ENCODE results near the gene CSMD2. TPM values are rescaled to one million over a fixed set of nuclear protein-coding genes. Genes with fewer than 3 reads are reported as not detected.

Gene CSMD2
- total and polyA plus RNA-seq, 4 experiments from 2014 or later: not detected

DNA sequence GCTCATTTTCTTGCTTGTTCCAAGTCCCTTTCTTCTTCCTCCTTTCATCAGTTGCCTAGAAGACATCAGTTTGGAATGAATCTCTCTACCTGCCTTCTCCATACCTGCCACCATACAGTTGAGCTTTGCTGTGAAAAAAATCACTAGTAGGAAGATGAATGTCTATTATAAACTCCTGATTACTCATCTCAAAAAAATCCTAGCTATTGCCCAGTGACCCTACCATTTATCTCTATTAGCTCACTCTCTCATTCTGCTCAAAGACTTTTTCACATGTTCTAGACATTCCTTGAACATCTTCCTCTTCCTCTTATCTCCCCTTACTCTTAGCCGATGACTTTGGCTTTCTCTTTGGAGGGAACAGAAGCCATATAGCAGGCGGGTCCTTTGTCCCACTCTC is 350.9 kb downstream of the CSMD2 start:
- no peak overlapping the region for H3K27ac ChIP-seq (ENCODE audit: low read depth, low read length)
- H3K27me3 Mint-ChIP-seq: peaks cover 7 to 12% of the 10 kb centered on the region in 2 donors
- intact Hi-C loops (cut with micrococcal nuclease): no loop called here
- ChIA-PET POLR2A (ENCODE audit: partially characterized antibody) (no interaction called here), CTCF (ENCODE audit: partially characterized antibody) (interaction anchor here (0.6 kb wide), 1 partner anchor 95 kb away, joined by 3 read pairs; no protein-coding TSS in a partner anchor)
- no peaks in the 10 kb centered on the region for H3K36me3 Mint-ChIP-seq
- no peak overlapping the region for H3K27ac Mint-ChIP-seq
- H3K4me1 ChIP-seq (ENCODE audit: insufficient read depth, low read length): no peaks in the 10 kb centered on the region
- H3K27me3 ChIP-seq (ENCODE audit: insufficient read depth, low read length): no peaks in the 10 kb centered on the region
- no peak overlapping the region for H3K4me3 Mint-ChIP-seq
- DNase-seq: no peak
- no peaks in the 10 kb centered on the region for H3K36me3 ChIP-seq (ENCODE audit: insufficient read depth, low read length)
- H3K9me3 Mint-ChIP-seq: peaks cover 0 to 5% (median 1%) of the 10 kb centered on the region in 8 donors
- no peaks in the 10 kb centered on the region for H3K9me3 ChIP-seq (ENCODE audit: control insufficient read depth in 1 of 2, low read length in 2 of 2)
- H3K4me1 Mint-ChIP-seq: no peaks in the 10 kb centered on the region
- no peak overlapping the region for H3K4me3 ChIP-seq (ENCODE audit: low read length in 2 of 2)

DNA sequence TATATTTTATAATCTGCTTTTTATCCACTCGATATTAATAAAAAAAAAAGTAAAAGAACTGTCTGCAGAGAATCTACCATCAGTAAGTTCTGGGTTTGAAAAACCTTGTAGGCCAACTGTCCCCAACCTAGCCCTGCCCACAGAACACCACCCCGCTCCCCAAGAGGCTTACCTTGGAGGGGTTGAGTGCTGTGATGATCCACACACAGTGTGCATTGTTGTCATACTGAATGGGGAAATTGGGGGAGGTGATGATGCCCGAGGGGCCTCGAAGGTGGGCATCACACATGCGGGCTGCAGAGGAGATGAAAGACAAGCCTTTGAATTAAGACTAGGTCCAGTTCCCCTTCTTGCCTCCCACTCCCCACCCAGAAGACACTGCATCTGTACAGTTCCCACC is 354.5 kb downstream of the CSMD2 start:
- DNase-seq: no peak
- Histone ChIP-seq H3K4me1 (ENCODE audit: insufficient read depth, low read length) (no peaks in the 10 kb centered on the region), H3K36me3 (ENCODE audit: insufficient read depth, low read length) (no peaks in the 10 kb centered on the region), H3K9me3 (ENCODE audit: control insufficient read depth in 1 of 2, low read length in 2 of 2) (no peaks in the 10 kb centered on the region), H3K27ac (ENCODE audit: low read depth, low read length) (no peak overlapping the region), H3K4me3 (ENCODE audit: low read length in 2 of 2) (no peak overlapping the region), H3K27me3 (ENCODE audit: insufficient read depth, low read length) (no peaks in the 10 kb centered on the region)
- Mint-ChIP-seq H3K27me3 (peaks cover 6 to 9% of the 10 kb centered on the region in 2 donors), H3K27ac (no peak overlapping the region), H3K36me3 (no peaks in the 10 kb centered on the region), H3K4me3 (no peak overlapping the region), H3K9me3 (peaks cover 0 to 33% (median 17%) of the 10 kb centered on the region in 8 donors), H3K4me1 (no peaks in the 10 kb centered on the region)
- ChIA-PET CTCF (ENCODE audit: partially characterized antibody) (no interaction called here), POLR2A (ENCODE audit: partially characterized antibody) (no interaction called here)
- intact Hi-C loops (cut with micrococcal nuclease): no loop called here

DNA sequence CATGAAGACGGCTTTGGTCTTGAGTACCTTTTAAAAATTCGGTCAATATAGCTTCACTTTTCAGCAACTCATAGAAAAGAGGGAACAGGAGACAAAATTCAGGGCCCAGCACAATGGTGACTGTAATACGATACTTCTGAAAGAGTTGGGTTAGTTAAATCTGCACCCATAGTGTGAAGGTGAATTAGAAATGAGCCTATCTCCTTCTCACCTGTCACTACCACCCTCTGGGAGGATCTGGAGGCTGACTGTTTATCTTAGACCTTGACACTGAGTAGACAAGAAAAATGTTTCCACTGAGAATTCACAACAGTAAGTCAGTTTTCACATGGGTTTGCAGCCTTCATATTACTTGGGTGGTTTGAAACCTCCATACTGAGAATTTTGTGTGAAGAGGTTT is 359.0 kb downstream of the CSMD2 start:
- DNase-seq: no peak
- Histone ChIP-seq H3K27ac (ENCODE audit: low read depth, low read length) (no peak overlapping the region), H3K4me1 (ENCODE audit: insufficient read depth, low read length) (no peaks in the 10 kb centered on the region), H3K9me3 (ENCODE audit: control insufficient read depth in 1 of 2, low read length in 2 of 2) (no peaks in the 10 kb centered on the region), H3K27me3 (ENCODE audit: insufficient read depth, low read length) (no peaks in the 10 kb centered on the region), H3K36me3 (ENCODE audit: insufficient read depth, low read length) (no peaks in the 10 kb centered on the region), H3K4me3 (ENCODE audit: low read length in 2 of 2) (no peak overlapping the region)
- intact Hi-C loops (cut with micrococcal nuclease): no loop called here
- ChIA-PET POLR2A (ENCODE audit: partially characterized antibody) (no interaction called here), CTCF (ENCODE audit: partially characterized antibody) (no interaction called here)
- H3K27ac Mint-ChIP-seq: no peak overlapping the region
- H3K4me3 Mint-ChIP-seq: no peak overlapping the region
- no peaks in the 10 kb centered on the region for H3K36me3 Mint-ChIP-seq
- peaks cover 0 to 35% (median 17%) of the 10 kb centered on the region in 8 donors for H3K9me3 Mint-ChIP-seq
- H3K27me3 Mint-ChIP-seq: peaks cover 4 to 8% of the 10 kb centered on the region in 2 donors
- no peaks in the 10 kb centered on the region for H3K4me1 Mint-ChIP-seq

DNA sequence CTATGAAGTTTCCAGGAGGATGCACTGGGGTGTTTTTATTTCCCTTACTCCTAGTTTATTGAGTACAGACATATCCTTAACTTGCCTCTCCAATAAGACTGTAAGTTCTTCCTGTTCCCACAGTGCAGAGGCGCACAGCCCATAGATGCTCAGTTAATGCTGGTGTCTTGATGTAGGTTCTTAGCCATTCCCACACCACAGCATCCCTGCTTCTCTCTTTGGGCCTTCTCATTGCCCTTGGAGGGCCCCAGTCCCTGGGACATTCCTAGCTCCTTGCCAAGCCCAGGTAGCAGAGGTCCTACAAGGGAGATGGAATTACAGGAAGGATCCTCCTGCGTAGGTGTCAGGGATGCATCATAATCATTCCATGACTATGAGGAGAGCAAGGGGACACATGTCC is 362.8 kb downstream of the CSMD2 start:
- Histone ChIP-seq H3K36me3 (ENCODE audit: insufficient read depth, low read length) (no peaks in the 10 kb centered on the region), H3K4me3 (ENCODE audit: low read length in 2 of 2) (no peak overlapping the region), H3K27ac (ENCODE audit: low read depth, low read length) (no peak overlapping the region), H3K4me1 (ENCODE audit: insufficient read depth, low read length) (no peaks in the 10 kb centered on the region), H3K9me3 (ENCODE audit: control insufficient read depth in 1 of 2, low read length in 2 of 2) (no peaks in the 10 kb centered on the region), H3K27me3 (ENCODE audit: insufficient read depth, low read length) (no peaks in the 10 kb centered on the region)
- H3K9me3 Mint-ChIP-seq: peaks cover 3 to 31% (median 16%) of the 10 kb centered on the region in 8 donors
- no peak for DNase-seq
- H3K4me1 Mint-ChIP-seq: no peaks in the 10 kb centered on the region
- no peak overlapping the region for H3K4me3 Mint-ChIP-seq
- intact Hi-C loops (cut with micrococcal nuclease): no loop called here
- H3K27ac Mint-ChIP-seq: no peak overlapping the region
- H3K36me3 Mint-ChIP-seq: no peaks in the 10 kb centered on the region
- H3K27me3 Mint-ChIP-seq: peaks cover 7 to 13% of the 10 kb centered on the region in 2 donors
- ChIA-PET POLR2A (ENCODE audit: partially characterized antibody) (no interaction called here), CTCF (ENCODE audit: partially characterized antibody) (no interaction called here)

DNA sequence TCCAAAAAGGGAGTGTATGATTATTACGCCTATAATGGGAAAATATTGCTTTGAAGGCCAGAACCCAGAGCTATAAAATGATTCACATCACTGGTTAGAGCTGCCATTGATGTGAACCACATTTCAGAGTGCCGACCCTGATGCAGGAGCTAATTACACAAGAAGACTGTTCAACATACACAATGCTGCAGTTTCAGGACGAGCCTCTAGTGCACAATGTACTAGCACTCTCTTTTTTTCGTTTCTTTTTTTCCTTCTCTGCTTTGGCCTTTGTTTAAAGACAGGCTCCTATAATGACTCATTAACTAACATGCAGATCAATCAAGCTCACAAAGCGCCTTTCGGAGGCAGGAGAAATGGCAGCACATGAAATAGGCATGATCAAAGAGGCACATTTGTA is 367.2 kb downstream of the CSMD2 start:
- H3K9me3 Mint-ChIP-seq: peaks cover 4 to 41% (median 30%) of the 10 kb centered on the region in 8 donors
- no peaks in the 10 kb centered on the region for H3K27me3 ChIP-seq (ENCODE audit: insufficient read depth, low read length)
- H3K4me3 Mint-ChIP-seq: no peak overlapping the region
- H3K27ac Mint-ChIP-seq: no peak overlapping the region
- no peak for DNase-seq
- H3K9me3 ChIP-seq (ENCODE audit: control insufficient read depth in 1 of 2, low read length in 2 of 2): peaks cover 0 to 4% of the 10 kb centered on the region in 2 donors
- H3K36me3 ChIP-seq (ENCODE audit: insufficient read depth, low read length): no peaks in the 10 kb centered on the region
- H3K27ac ChIP-seq (ENCODE audit: low read depth, low read length): no peak overlapping the region
- H3K4me3 ChIP-seq (ENCODE audit: low read length in 2 of 2): no peak overlapping the region
- ChIA-PET POLR2A (ENCODE audit: partially characterized antibody) (no interaction called here), CTCF (ENCODE audit: partially characterized antibody) (no interaction called here)
- H3K27me3 Mint-ChIP-seq: peaks cover 5 to 15% of the 10 kb centered on the region in 2 donors
- intact Hi-C loops (cut with micrococcal nuclease): no loop called here
- peaks cover 0 to 3% of the 10 kb centered on the region in 2 donors for H3K36me3 Mint-ChIP-seq
- H3K4me1 ChIP-seq (ENCODE audit: insufficient read depth, low read length): no peaks in the 10 kb centered on the region
- no peaks in the 10 kb centered on the region for H3K4me1 Mint-ChIP-seq

DNA sequence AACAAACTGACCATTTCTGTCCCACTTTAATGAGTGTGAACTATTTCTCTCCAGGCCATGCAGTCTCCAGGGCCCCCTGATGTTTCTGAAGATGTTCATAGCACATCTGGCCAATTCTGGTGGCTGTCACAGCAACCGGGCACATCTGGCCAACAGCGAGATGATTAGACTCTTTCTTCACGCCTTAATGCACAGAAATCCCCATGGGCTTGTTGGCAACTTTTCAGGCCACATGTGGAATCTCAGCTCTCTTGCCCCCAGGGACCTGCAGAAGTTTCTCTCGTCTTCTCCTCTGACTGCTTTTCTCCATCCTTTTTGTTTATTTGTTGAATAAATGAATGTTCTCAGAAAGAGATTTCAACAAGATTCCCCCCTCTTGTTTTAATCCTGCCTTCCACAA is 372.4 kb downstream of the CSMD2 start:
- Mint-ChIP-seq H3K27me3 (peaks cover 3 to 8% of the 10 kb centered on the region in 2 donors), H3K9me3 (peaks cover 0 to 32% (median 19%) of the 10 kb centered on the region in 8 donors), H3K27ac (no peak overlapping the region), H3K36me3 (peaks cover 0 to 3% of the 10 kb centered on the region in 2 donors), H3K4me3 (no peak overlapping the region), H3K4me1 (no peaks in the 10 kb centered on the region)
- Histone ChIP-seq H3K36me3 (ENCODE audit: insufficient read depth, low read length) (no peaks in the 10 kb centered on the region), H3K4me1 (ENCODE audit: insufficient read depth, low read length) (no peaks in the 10 kb centered on the region), H3K27me3 (ENCODE audit: insufficient read depth, low read length) (no peaks in the 10 kb centered on the region), H3K27ac (ENCODE audit: low read depth, low read length) (no peak overlapping the region), H3K4me3 (ENCODE audit: low read length in 2 of 2) (no peak overlapping the region), H3K9me3 (ENCODE audit: control insufficient read depth in 1 of 2, low read length in 2 of 2) (peaks cover 0 to 4% of the 10 kb centered on the region in 2 donors)
- intact Hi-C loops (cut with micrococcal nuclease): no loop called here
- no peak for DNase-seq
- ChIA-PET POLR2A (ENCODE audit: partially characterized antibody) (no interaction called here), CTCF (ENCODE audit: partially characterized antibody) (no interaction called here)

DNA sequence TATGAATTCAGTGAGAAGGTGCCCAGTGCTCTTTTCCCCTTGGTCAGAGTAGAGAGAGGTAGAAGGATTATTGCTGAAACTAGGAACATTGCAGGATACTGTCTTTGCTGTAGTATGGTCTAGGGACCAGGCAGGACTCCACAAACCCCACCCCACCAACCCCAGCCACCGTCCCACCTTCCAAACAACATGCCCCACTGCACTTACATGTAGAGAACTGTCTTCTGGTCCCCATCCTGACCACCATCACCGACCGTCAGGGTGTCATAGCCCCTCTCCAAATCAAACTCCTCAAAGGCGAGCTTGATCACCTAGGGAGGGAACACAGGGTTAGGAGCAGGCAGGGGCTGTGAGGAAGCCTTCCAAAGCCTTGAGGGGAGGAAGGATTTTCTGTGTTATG is 372.8 kb downstream of the CSMD2 start:
- no peaks in the 10 kb centered on the region for H3K36me3 ChIP-seq (ENCODE audit: insufficient read depth, low read length)
- POLR2A ChIA-PET (ENCODE audit: partially characterized antibody): no interaction called here
- CTCF ChIA-PET (ENCODE audit: partially characterized antibody): no interaction called here
- H3K27ac ChIP-seq (ENCODE audit: low read depth, low read length): no peak overlapping the region
- Mint-ChIP-seq H3K9me3 (peaks cover 0 to 28% (median 16%) of the 10 kb centered on the region in 8 donors), H3K4me1 (no peaks in the 10 kb centered on the region), H3K4me3 (no peak overlapping the region), H3K27me3 (peaks cover 3 to 8% of the 10 kb centered on the region in 2 donors), H3K36me3 (peaks cover 0 to 3% of the 10 kb centered on the region in 2 donors), H3K27ac (no peak overlapping the region)
- peaks cover 0 to 4% of the 10 kb centered on the region in 2 donors for H3K9me3 ChIP-seq (ENCODE audit: control insufficient read depth in 1 of 2, low read length in 2 of 2)
- H3K4me3 ChIP-seq (ENCODE audit: low read length in 2 of 2): no peak overlapping the region
- intact Hi-C loops (cut with micrococcal nuclease): no loop called here
- DNase-seq: no peak
- H3K4me1 ChIP-seq (ENCODE audit: insufficient read depth, low read length): no peaks in the 10 kb centered on the region
- no peaks in the 10 kb centered on the region for H3K27me3 ChIP-seq (ENCODE audit: insufficient read depth, low read length)

DNA sequence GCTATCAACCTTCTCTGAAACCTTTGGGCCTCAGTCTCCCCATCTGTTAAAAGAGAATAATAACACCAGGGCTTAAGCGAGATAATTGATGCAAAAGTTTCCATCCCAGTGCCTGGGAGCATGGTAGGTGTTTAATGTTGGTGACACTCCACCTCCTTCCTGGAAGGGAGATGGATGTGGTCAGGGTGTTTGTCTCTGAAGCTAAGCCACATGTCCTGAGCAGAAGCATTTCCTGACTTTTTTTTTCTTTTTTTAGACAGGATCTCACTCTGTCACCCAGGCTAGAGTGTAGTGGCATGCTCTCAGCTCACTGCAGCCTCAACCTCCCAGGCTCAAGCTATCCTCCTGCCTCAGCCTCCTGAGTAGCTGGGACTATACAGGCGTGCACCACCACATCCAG is 373.8 kb downstream of the CSMD2 start:
- peaks cover 6 to 12% of the 10 kb centered on the region in 2 donors for H3K27me3 Mint-ChIP-seq
- peaks cover 0 to 18% (median 9%) of the 10 kb centered on the region in 8 donors for H3K9me3 Mint-ChIP-seq
- intact Hi-C loops (cut with micrococcal nuclease): no loop called here
- no peaks in the 10 kb centered on the region for H3K36me3 ChIP-seq (ENCODE audit: insufficient read depth, low read length)
- peaks cover 0 to 4% of the 10 kb centered on the region in 2 donors for H3K9me3 ChIP-seq (ENCODE audit: control insufficient read depth in 1 of 2, low read length in 2 of 2)
- H3K4me1 Mint-ChIP-seq: no peaks in the 10 kb centered on the region
- POLR2A ChIA-PET (ENCODE audit: partially characterized antibody): no interaction called here
- H3K4me3 ChIP-seq (ENCODE audit: low read length in 2 of 2): no peak overlapping the region
- H3K4me3 Mint-ChIP-seq: no peak overlapping the region
- CTCF ChIA-PET (ENCODE audit: partially characterized antibody): no interaction called here
- no peaks in the 10 kb centered on the region for H3K27me3 ChIP-seq (ENCODE audit: insufficient read depth, low read length)
- no peak for DNase-seq
- H3K4me1 ChIP-seq (ENCODE audit: insufficient read depth, low read length): no peaks in the 10 kb centered on the region
- no peak overlapping the region for H3K27ac ChIP-seq (ENCODE audit: low read depth, low read length)
- H3K27ac Mint-ChIP-seq: no peak overlapping the region
- H3K36me3 Mint-ChIP-seq: peaks cover 0 to 3% of the 10 kb centered on the region in 2 donors
